ENCODE measurements around the gene VAMP3.
A peak's percentile ranks its signal among the peaks of the same experiment; 100 is the strongest.
"Not testable (repeated sequence)": the region's sequence is repeated elsewhere in the genome, so short reads cannot be mapped to it uniquely, and the experiment has no call there.

The VAMP3 gene

DNA sequence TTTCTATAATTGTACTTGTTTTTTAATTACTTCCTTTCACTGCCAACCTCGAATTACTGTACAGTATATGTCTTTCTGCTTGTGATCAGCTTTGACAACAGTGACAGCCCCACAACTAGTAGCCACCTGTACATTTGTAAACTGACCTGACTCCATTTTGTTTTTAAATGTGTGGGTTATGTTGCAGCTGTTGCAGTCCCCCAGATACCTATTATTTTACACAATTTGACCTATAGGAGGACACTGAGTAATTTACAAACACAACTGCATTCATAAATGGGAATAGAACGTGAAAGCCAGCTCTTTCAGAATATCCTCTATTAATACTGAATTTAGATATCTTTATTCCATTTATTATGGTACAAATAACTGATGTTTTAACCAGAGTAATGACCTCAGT lies 2.5 kb upstream of the VAMP3 start:
- ATAC-seq (no peak), DNase-seq (no peak)

- ATAC-seq = no peak
- no peak for DNase-seq
Measured at GRCh38 chr1:7769673-7770412, 1.3 kb upstream of the VAMP3 start.

DNA sequence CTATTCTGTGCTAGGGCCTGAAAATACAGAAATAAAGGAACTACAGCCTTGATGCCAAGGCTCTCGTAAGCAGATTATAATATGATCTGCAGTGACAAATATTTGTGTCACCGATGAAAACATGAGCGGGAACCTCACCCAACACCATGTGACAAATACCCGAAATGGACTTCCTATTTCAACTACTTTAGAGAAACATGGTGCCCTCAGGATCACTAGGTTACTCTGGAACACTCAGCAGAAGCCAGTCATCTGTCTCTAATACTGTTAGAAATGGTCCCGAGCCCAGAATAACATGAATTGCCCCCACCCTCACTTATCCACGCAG lies 463 bp upstream of the VAMP3 start:
- ATAC-seq = no peak
- DNase-seq = no peak

DNA sequence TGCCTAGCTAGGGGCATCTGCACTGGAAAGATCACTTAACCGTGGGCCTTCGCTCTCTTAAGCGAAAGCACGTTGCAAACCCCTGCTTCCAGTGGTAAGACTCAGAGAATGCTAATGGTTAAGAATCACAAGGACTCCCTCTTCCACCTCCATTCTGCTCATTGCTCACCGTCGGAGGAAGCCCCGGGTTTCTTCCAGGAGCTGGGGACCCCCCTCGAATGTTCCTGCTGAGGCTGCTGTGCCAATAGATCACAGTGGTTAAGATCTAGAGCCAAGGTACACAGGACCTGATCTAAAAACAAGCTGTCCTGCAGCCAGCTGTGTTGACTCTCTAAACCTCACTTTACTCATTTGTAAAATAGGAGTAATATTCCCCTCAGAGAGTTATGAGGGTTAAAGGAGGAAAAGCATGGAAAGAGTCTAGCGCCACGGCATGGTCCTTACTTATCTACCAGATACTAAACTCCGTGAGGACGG lies 765 bp downstream of the VAMP3 start:
- DNase-seq (no peak), ATAC-seq (no peak)

- DNase-seq = no peak
- no peak for ATAC-seq
Measured at GRCh38 chr1:7777591-7777990, 6.5 kb downstream of the VAMP3 start.

DNA sequence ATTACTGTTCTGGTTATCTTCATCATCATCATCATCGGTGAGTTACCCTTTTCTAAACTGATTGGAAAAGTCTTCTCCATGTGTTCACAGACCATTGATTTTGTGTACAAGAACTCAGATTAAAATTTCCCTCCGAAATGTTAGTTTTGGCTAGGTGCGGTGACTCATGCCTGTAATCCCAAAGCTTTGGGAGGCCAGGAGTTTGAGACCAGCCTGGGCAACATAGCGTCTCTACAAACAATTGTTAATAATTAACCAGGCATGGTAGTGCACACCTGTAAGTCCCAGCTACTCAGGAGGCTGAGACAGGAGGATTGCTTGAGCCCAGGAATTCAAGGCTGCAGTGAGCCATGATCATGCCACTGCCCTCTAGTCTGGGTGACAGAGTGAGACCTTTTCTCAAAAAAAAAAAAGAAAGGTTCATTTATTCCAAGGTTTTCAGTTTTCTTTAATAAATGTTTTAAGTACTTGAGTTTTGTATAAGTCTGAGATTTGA lies 7.1 kb downstream of the VAMP3 start:
- ATAC-seq (no peak), DNase-seq (no peak)

- DNase-seq = no peak
- no peak for ATAC-seq
Measured at GRCh38 chr1:7780976-7781375, 9.9 kb downstream of the VAMP3 start.

DNA sequence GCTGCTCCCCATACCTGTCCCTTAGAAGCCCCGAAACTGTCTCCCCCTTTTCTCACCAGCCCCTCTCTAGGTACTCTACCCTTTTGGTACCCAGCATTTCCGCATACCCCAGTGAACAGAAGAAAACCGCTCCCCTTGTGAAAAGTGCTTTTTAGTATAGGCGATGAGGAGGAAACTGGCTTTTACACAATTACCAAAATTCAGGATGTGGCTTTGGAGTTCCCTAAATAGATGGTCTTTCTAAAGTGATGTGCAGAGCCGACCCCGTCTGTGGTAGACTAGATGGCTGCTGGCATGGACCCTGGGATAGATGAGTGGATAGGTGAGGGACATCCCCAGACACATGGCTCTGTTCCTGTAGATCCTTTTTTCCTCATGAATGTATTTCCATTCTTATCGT lies 10.4 kb downstream of the VAMP3 start:
- DNase-seq (no peak), ATAC-seq (no peak)

DNA sequence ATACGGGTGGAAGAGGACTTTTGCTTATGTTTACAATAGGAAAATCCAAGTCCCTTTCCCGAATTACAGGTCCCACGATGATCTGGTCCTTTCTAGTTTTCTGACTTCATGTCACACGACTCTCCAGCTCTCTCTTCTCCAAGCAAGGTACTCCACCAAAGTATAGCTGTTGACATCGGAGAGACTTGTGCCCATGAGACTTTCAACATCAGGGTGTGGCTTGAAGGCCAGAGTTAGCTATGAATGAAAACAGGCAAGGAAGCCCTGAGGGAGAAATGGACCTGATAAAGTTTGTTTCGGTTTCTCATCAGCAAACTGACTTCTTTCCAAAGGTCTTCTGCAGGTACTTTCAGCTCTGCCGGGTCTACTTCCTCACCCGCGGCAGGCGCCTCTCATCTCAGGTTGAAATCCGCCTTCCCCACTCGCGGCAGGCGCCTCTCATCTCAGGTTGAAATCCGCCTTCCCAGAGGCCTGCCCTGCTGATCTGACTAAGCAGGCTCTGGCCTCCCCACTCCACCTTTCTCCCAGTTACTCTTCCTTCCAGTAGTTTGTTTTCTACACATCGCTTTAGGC lies 10.9 kb downstream of the VAMP3 start:
- DNase-seq (peak; percentile 9), ATAC-seq (no peak)

DNA sequence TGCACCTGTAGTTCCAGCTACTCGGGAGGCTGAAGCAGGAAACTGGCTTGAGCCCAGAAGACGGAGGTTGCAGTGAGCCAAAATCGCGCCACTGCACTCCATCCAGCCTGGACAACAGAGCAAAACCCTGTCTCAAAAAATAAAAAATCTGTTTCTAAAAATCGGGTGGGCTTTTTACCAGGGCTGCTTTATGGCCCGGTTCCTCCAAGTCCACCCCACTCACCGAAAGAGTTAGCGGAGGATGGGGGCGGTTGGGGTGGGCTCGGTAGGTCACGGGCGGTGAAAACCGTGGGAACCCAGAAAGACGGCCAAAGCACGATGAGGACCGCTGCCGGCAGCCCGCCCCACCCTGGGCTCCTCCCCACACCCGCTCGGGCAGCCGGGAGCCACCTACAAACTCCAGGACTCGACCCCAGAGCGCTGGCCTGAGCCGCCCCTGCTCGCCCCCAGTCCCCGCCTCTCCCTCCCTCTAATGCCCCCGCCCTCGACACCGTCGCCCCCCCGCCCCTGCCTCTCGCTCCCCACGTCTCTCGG lies 12.1 kb downstream of the VAMP3 start:
- ATAC-seq (no peak), DNase-seq (peak; percentile 50)

DNA sequence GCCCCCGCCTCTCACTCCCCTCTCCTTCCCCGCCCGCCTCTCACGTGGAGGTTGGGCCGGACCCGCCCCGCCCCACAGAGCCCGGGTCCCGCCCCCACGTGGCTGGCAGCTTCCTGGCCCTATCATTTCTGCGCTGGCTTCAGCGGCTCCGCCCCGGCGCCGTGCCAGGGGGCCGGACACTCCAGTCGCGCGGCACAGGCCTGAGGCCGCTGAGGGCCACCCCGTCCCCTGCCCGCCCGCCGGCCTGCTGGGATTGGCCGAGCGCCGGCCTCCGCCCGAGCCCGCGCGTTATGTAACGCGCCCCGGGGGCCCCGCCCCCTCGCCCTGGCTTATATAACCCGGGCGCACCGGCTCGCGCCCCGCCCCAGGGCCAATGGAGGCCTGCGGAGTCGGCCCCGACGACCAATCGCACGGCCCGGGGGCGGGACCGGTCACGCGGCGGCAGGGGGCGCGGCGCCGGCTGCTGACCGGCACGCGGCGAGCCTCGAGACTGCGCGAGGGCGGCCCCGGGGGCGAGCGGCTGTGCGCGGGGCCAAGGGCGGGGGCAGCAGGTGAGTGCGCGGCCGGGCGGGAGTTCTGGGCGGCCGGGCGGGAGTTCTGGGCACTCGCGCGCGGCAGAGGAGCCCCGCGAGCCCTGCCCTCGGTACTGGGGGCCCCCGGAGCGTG lies 12.9 kb downstream of the VAMP3 start, which contains the start of gene PER3:
Gene PER3 (plus strand): TSS at position 466 of the 666 bp plus-strand sequence. CDS start 587 bp downstream, outside the sequence.
- DNase-seq = peak; percentile 90
- peak; percentile 96 for ATAC-seq

GRCh38 chr1:7784492-7785071 lies 13.5 kb downstream of the VAMP3 start:
- no peak for ATAC-seq

DNA sequence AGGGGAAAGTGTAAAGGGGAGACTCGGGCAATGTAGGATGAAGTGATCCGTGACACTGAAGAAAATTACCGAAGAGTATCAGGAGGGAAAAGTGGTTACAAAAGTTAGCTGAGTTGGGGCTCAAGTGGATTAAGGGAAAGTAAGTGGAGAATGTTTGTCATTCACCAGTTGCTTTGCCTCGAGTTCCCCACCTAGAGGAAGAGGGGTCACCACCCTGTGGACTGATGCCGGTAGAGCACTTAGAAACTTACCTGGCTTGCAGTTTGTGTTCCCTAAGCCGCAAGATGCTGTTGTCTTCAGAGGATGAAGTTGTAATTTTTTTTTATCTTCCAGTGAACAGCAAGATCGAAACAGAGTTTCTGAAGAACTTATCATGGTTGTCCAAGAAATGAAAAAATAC lies 14.0 kb downstream of the VAMP3 start:
- DNase-seq = no peak
- ATAC-seq = no peak

More at GRCh38 chr1:7784492-7785071, 13.5 kb downstream of the VAMP3 start:
- no peak for DNase-seq

- no peak for ATAC-seq
- no peak for DNase-seq
Measured at GRCh38 chr1:7786795-7787194, 15.7 kb downstream of the VAMP3 start.

DNA sequence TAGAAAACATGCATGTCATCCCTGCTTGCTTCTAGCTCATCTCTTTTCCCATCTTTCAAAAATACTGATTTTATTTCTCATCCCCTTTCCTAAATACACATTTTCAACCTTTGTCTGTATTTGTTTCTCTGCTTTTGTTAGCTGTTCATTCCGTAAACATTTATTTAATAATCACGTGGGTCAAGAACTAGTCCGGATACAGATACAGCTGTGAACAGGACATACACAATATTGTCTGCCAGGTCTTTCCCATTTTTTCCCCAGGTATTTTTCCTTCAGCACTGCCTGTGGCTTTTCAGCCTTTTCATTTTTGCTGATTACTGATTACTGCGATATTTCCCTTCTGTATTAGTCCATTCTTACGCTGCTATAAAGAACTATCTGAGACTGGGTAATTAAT lies 18.7 kb downstream of the VAMP3 start:
- DNase-seq (no peak), ATAC-seq (no peak)

- not testable (repeated sequence) for ATAC-seq, DNase-seq
Measured at GRCh38 chr1:7791027-7791426, 19.9 kb downstream of the VAMP3 start.

- DNase-seq = no peak
- ATAC-seq = no peak
Measured at GRCh38 chr1:7795406-7795805, 24.3 kb downstream of the VAMP3 start.

- ATAC-seq = no peak
- no peak for DNase-seq
Measured at GRCh38 chr1:7805460-7805859, 34.4 kb downstream of the VAMP3 start.

- ATAC-seq (no peak), DNase-seq (no peak)
Measured at GRCh38 chr1:7808253-7808844, 37.3 kb downstream of the VAMP3 start.

DNA sequence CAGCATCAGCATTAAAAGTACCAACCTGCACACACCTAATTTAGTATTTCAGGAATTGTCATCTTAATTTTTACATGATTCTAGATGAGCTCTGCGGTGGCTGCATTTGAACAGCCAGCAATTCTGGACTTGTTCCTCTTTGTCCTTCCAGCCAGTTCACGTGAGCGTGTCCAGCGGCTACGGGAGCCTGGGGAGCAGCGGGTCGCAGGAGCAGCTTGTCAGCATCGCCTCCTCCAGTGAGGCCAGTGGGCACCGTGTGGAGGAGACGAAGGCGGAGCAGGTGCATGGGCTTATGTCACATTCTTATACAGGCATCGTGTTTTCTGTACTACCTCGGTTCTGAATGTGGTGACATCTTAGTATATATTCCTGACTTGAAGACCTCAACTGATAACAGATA lies 38.6 kb downstream of the VAMP3 start:
- ATAC-seq (no peak), DNase-seq (no peak)

- DNase-seq (peak; percentile 40), ATAC-seq (peak; percentile 73)
Measured at GRCh38 chr1:7810395-7810794, 39.3 kb downstream of the VAMP3 start.

- ATAC-seq (no peak), DNase-seq (no peak)
Measured at GRCh38 chr1:7811476-7811875, 40.4 kb downstream of the VAMP3 start.

All from stimulated activated naive CD8-positive, alpha-beta T cell treated with anti-CD3 and anti-CD28 coated beads, Interleukin-15, Interleukin-2, amounts not matched to agents 100 U/mL and 50 U/mL, for 24 hours (primary cell).